Measurements from ENCODE around the gene UNKL.

DNA sequence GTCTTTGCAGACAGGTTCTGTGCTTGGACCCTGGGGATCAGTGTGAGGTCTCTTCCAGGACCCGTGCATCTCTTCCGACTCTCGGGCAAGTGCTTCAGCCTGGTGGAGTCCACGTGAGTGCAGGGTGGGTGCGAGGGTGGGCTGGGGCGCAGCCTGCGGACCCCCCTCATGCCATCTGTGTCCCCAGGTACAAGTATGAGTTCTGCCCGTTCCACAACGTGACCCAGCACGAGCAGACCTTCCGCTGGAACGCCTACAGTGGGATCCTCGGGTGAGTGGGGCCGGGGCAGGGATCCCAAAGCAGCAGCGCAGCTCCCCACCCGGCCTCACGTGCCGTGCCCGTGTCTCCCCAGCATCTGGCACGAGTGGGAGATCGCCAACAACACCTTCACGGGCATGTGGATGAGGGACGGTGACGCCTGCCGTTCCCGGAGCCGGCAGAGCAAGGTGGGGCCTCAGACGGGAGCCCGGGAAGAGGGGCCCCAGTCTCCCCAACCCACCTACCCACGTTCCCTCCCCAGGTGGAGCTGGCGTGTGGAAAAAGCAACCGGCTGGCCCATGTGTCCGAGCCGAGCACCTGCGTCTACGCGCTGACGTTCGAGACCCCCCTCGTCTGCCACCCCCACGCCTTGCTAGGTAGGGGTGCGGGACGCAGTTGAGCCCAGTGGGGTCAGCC, 52.7 kb downstream of the UNKL start:
- TF ChIP-seq, protein P1, sequence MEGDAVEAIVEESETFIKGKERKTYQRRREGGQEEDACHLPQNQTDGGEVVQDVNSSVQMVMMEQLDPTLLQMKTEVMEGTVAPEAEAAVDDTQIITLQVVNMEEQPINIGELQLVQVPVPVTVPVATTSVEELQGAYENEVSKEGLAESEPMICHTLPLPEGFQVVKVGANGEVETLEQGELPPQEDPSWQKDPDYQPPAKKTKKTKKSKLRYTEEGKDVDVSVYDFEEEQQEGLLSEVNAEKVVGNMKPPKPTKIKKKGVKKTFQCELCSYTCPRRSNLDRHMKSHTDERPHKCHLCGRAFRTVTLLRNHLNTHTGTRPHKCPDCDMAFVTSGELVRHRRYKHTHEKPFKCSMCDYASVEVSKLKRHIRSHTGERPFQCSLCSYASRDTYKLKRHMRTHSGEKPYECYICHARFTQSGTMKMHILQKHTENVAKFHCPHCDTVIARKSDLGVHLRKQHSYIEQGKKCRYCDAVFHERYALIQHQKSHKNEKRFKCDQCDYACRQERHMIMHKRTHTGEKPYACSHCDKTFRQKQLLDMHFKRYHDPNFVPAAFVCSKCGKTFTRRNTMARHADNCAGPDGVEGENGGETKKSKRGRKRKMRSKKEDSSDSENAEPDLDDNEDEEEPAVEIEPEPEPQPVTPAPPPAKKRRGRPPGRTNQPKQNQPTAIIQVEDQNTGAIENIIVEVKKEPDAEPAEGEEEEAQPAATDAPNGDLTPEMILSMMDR (IDR thresholded peaks at IDR 0.05; ENCODE audit: insufficient read depth, low read length, poor library complexity, severe bottlenecking): no peak
- TF ChIP-seq EZH2phosphoT487 (conservative IDR thresholded peaks at IDR 0.05; ENCODE audit: low read length): no peak
